ENCODE data around the gene TSPYL4.
"Not testable (repeated sequence)": the region's sequence is repeated elsewhere in the genome, so short reads cannot be mapped to it uniquely, and the experiment has no call there.

Gene TSPYL4

GRCh38 chr6:116253505-116254296 lies at the start of gene TSPYL4:
Gene TSPYL4, minus strand, starts transcription at chr6:116254075. Its CDS starts 67 bp downstream, at chr6:116254008.
- peak; percentile 94 for DNase-seq (ENCODE audit: low spot score)

- DNase-seq (ENCODE audit: low spot score), result no peak
These were observed 47.2 kb upstream of the TSPYL4 start for GRCh38 chr6:116301104-116301503.

GRCh38 chr6:116300566-116300965 lies 46.7 kb upstream of the TSPYL4 start:
- DNase-seq (ENCODE audit: low spot score), result no peak

- no peak for DNase-seq (ENCODE audit: low spot score)
These were observed 45.1 kb upstream of the TSPYL4 start for GRCh38 chr6:116298973-116299372.

GRCh38 chr6:116298273-116298672 lies 44.4 kb upstream of the TSPYL4 start:
- no peak for DNase-seq (ENCODE audit: low spot score)

GRCh38 chr6:116292553-116292952 lies 38.7 kb upstream of the TSPYL4 start:
- no peak for DNase-seq (ENCODE audit: low spot score)

- no peak for DNase-seq (ENCODE audit: low spot score)
These were observed 38.0 kb upstream of the TSPYL4 start for GRCh38 chr6:116291701-116292396.

- no peak for DNase-seq (ENCODE audit: low spot score)
These were observed 36.9 kb upstream of the TSPYL4 start for GRCh38 chr6:116290799-116291198.

GRCh38 chr6:116289876-116290275 lies 36.0 kb upstream of the TSPYL4 start:
- DNase-seq (ENCODE audit: low spot score), result no peak

GRCh38 chr6:116287689-116288282 lies 33.9 kb upstream of the TSPYL4 start:
- DNase-seq (ENCODE audit: low spot score), result no peak

- no peak for DNase-seq (ENCODE audit: low spot score)
These were observed 33.0 kb upstream of the TSPYL4 start for GRCh38 chr6:116286773-116287358.

GRCh38 chr6:116284984-116285383 lies 31.1 kb upstream of the TSPYL4 start:
- DNase-seq (ENCODE audit: low spot score), result not testable (repeated sequence)

- no peak for DNase-seq (ENCODE audit: low spot score)
These were observed 29.3 kb upstream of the TSPYL4 start for GRCh38 chr6:116283191-116283590.

GRCh38 chr6:116282698-116283097 lies 28.8 kb upstream of the TSPYL4 start:
- no peak for DNase-seq (ENCODE audit: low spot score)

- no peak for DNase-seq (ENCODE audit: low spot score)
These were observed 27.1 kb upstream of the TSPYL4 start for GRCh38 chr6:116280933-116281316.

- no peak for DNase-seq (ENCODE audit: low spot score)
These were observed 26.5 kb upstream of the TSPYL4 start for GRCh38 chr6:116280161-116280932.

GRCh38 chr6:116279232-116280160 lies 25.6 kb upstream of the TSPYL4 start, which contains the start of gene TSPYL1:
Gene TSPYL1, minus strand, starts transcription at chr6:116279930. Its CDS starts 100 bp downstream, at chr6:116279830.
- DNase-seq (ENCODE audit: low spot score), result peak; percentile 97

- DNase-seq (ENCODE audit: low spot score), result peak; percentile 76
These were observed 25.0 kb upstream of the TSPYL4 start for GRCh38 chr6:116278854-116279231.

- DNase-seq (ENCODE audit: low spot score), result no peak
These were observed 24.6 kb upstream of the TSPYL4 start for GRCh38 chr6:116278481-116278829.

GRCh38 chr6:116277124-116277523 lies 23.2 kb upstream of the TSPYL4 start:
- DNase-seq (ENCODE audit: low spot score), result no peak

Measured in left forelimb (tissue), 1 donor.